IMR-90 (cell line): ENCODE measurements around the gene CECR2. TPM values are rescaled to one million over a fixed set of nuclear protein-coding genes. Genes with fewer than 3 reads are reported as not detected.

ENCODE experiments used
- ATAC-seq: fragments of 200-7000 bp; cut with Tn5 transposase; 2 replicates; pipeline ENCODE4 v1.9.1; 2020; ENCODE audit warnings: low read depth, mild to moderate bottlenecking, moderate library complexity
- BruUV-seq: library from RNA; stranded (reverse); fragments of 400-500 nt; replicated peaks from 2 replicates; lab custom pipeline; 2021; lab: Mats Ljungman, UMichigan
- CTCF ChIA-PET: fragments of 300-600 bp; formaldehyde crosslinking; extraction: SDS; loops from one replicate; lab custom pipeline; 2021; ENCODE audit warnings: antibody characterized with exemption; lab: Yijun Ruan, JAX
- POLR2A ChIA-PET: fragments of 300-600 bp; sonication (Branson Sonifier 250); formaldehyde crosslinking; loops from one replicate; lab custom pipeline; 2022; ENCODE audit warnings: antibody characterized with exemption; ENCODE audit not compliant: unreplicated experiment; lab: Charles Lee
- DNase-seq: peaks from one replicate; pipeline ENCODE4 v3.0.0; 2013
- H2AFZ ChIP-seq: replicated peaks from 2 replicates; pipeline ENCODE3; 2013; ENCODE audit warnings: low read length, mild to moderate bottlenecking; ENCODE audit not compliant: poor library complexity
- H2AK5ac ChIP-seq: 2 replicates; pipeline ENCODE4 v1.6.1; 2013; ENCODE audit warnings: low read depth, low read length, inconsistent platforms
- H2AK9ac ChIP-seq: replicated peaks from 2 replicates; pipeline ENCODE3; 2013; ENCODE audit warnings: mild to moderate bottlenecking, low read depth, low read length, moderate library complexity; ENCODE audit not compliant: poor library complexity
- H2BK120ac ChIP-seq: 2 replicates; pipeline ENCODE4 v1.6.1; 2013; ENCODE audit warnings: low read depth, low read length, inconsistent platforms
- H2BK15ac ChIP-seq: 3 replicates; pipeline ENCODE4 v1.6.1; 2013; ENCODE audit warnings: low read depth, low read length, inconsistent platforms
- H2BK20ac ChIP-seq: 2 replicates; pipeline ENCODE4 v1.6.1; 2013; ENCODE audit warnings: low read depth, mild to moderate bottlenecking, inconsistent platforms, low read length, moderate library complexity
- H2BK5ac ChIP-seq: 2 replicates; pipeline ENCODE4 v1.6.1; 2013; ENCODE audit warnings: mild to moderate bottlenecking, low read depth, low read length, inconsistent platforms; ENCODE audit not compliant: poor library complexity, severe bottlenecking
- H3K14ac ChIP-seq: replicated peaks from 2 replicates; pipeline ENCODE4 v1.6.1; 2013; ENCODE audit warnings: low read depth, low read length, inconsistent platforms
- H3K18ac ChIP-seq: 2 replicates; pipeline ENCODE4 v1.6.1; 2013; ENCODE audit warnings: low read depth, low read length, control low read depth
- H3K23ac ChIP-seq: 2 replicates; pipeline ENCODE4 v1.6.1; 2013; ENCODE audit warnings: low read depth, low read length, inconsistent platforms
- H3K27ac ChIP-seq: 2 replicates; pipeline ENCODE4 v1.5.1; 2013; ENCODE audit warnings: mild to moderate bottlenecking, control low read depth, low read length; ENCODE audit not compliant: insufficient read depth
- H3K27me3 ChIP-seq: 2 replicates; pipeline ENCODE4 v1.6.1; 2013; ENCODE audit warnings: low read length; ENCODE audit not compliant: control insufficient read depth, insufficient read depth
- H3K36me3 ChIP-seq: 2 replicates; pipeline ENCODE4 v1.6.1; 2013; ENCODE audit warnings: low read length, mixed read lengths; ENCODE audit not compliant: control insufficient read depth, insufficient read depth
- H3K4ac ChIP-seq: 2 replicates; pipeline ENCODE4 v1.6.1; 2013; ENCODE audit warnings: low read depth, low read length, inconsistent platforms
- H3K4me1 ChIP-seq: 2 replicates; pipeline ENCODE4 v1.6.1; 2013; ENCODE audit warnings: low read length, mixed read lengths; ENCODE audit not compliant: control insufficient read depth, insufficient read depth
- H3K4me2 ChIP-seq: 2 replicates; pipeline ENCODE4 v1.6.1; 2013; ENCODE audit warnings: low read depth, mild to moderate bottlenecking, control low read depth, low read length, moderate library complexity
- H3K4me3 ChIP-seq: 2 replicates; pipeline ENCODE4 v1.5.1; 2013; ENCODE audit warnings: low read depth, mild to moderate bottlenecking, control low read depth, low read length, moderate library complexity; ENCODE audit not compliant: insufficient read depth
- H3K56ac ChIP-seq: 2 replicates; pipeline ENCODE4 v1.6.1; 2013; ENCODE audit warnings: low read length, inconsistent platforms; ENCODE audit not compliant: insufficient read depth; ENCODE audit errors: extremely low read depth
- H3K79me1 ChIP-seq, 2 experiments: 2 replicates each; pipeline ENCODE4 v1.6.1; 2013; ENCODE audit warnings: low read length in 2 of 2, inconsistent platforms in 1 of 2, low read depth in 1 of 2
- H3K9ac ChIP-seq: 2 replicates; pipeline ENCODE4 v1.6.1; 2013; ENCODE audit warnings: low read depth, low read length, control low read depth
- H3K9me1 ChIP-seq: 2 replicates; pipeline ENCODE4 v1.6.1; 2013; ENCODE audit warnings: low read length, inconsistent platforms; ENCODE audit not compliant: insufficient read depth
- H3K9me3 ChIP-seq: 2 replicates; pipeline ENCODE4 v1.6.1; 2013; ENCODE audit warnings: low read length; ENCODE audit not compliant: control insufficient read depth, insufficient read depth
- H4K20me1 ChIP-seq: 2 replicates; pipeline ENCODE4 v1.6.1; 2013; ENCODE audit warnings: low read length, inconsistent platforms; ENCODE audit not compliant: insufficient read depth
- H4K5ac ChIP-seq: 2 replicates; pipeline ENCODE4 v1.6.1; 2013; ENCODE audit warnings: mild to moderate bottlenecking, low read depth, low read length, control low read depth
- H4K8ac ChIP-seq, 2 experiments: 2 replicates each; pipeline ENCODE4 v1.6.1; 2013; ENCODE audit warnings: low read depth in 2 of 2, low read length in 2 of 2, control low read depth in 1 of 2, inconsistent platforms in 1 of 2
- H4K91ac ChIP-seq: 2 replicates; pipeline ENCODE4 v1.6.1; 2013; ENCODE audit warnings: low read depth, low read length, inconsistent platforms; ENCODE audit not compliant: insufficient read depth
- BHLHE40 ChIP-seq: fragments of 150-350 bp; IDR thresholded peaks from 2 replicates; pipeline ENCODE4 v1.6.1; 2016; ENCODE audit warnings: mild to moderate bottlenecking, low read depth, low read length
- CEBPB ChIP-seq: IDR thresholded peaks from 2 replicates; pipeline ENCODE4 v1.6.1; 2012; ENCODE audit warnings: low read depth, low read length, improper control_type of control experiment
- CHD1 ChIP-seq: IDR thresholded peaks from 2 replicates; pipeline ENCODE4 v1.6.1; 2012; ENCODE audit warnings: low read depth, low read length, improper control_type of control experiment
- MAFK ChIP-seq: IDR thresholded peaks from 2 replicates; pipeline ENCODE4 v1.6.1; 2012; ENCODE audit warnings: low read depth, low read length, improper control_type of control experiment
- MXI1 ChIP-seq: IDR thresholded peaks from 2 replicates; pipeline ENCODE4 v1.6.1; 2012; ENCODE audit warnings: low read depth, mild to moderate bottlenecking, low read length, moderate library complexity, borderline replicate concordance
- NFE2L2 ChIP-seq: fragments of 150-350 bp; IDR thresholded peaks from 2 replicates; pipeline ENCODE4 v1.6.1; 2016; ENCODE audit warnings: low read depth, mild to moderate bottlenecking, low read length
- RAD21 ChIP-seq: IDR thresholded peaks from 2 replicates; pipeline ENCODE4 v1.6.1; 2012; ENCODE audit warnings: low read length, improper control_type of control experiment
- WGBS, 2 experiments: methylation state at CpG; one replicate each; pipeline versions ENCODE4 v1.1.5 to v1.1.7; 2013; ENCODE audit warnings: missing lambda C conversion rate in 2 of 2; ENCODE audit not compliant: insufficient read length in 1 of 2; ENCODE audit errors: extremely low coverage in 2 of 2; 5-methylcytosine and 5-hydroxymethylcytosine counted together
- dilution Hi-C: fragments of 300-500 bp; cut with HindIII; formaldehyde crosslinking; loops from one replicate; pipeline ENCODE4 v1.14.3; 2018; ENCODE audit warnings: low sequenced_read_pairs; ENCODE audit not compliant: unreplicated experiment
- in situ Hi-C: fragments of 300-500 bp; cut with MboI; formaldehyde crosslinking; loops from 3 replicates; pipeline ENCODE4 v1.14.3; 2019; ENCODE audit warnings: low sequenced_read_pairs, inconsistent platforms, mixed read lengths
- intact Hi-C: fragments of 100-400 bp; cut with micrococcal nuclease; formaldehyde crosslinking; loops from 2 replicates; pipeline ENCODE4 v1.10.0; 2022
- polyA plus RNA-seq, 3 experiments: library from polyadenylated mRNA; depleted of rRNA; stranded (reverse); fragments of >200 nt; gene quantifications; 2 replicates each; pipeline ENCODE4 v1.2.3, GENCODE V29; 2012; ENCODE audit warnings: low replicate concordance in 1 of 3
- total RNA-seq: library from RNA; depleted of rRNA; stranded (reverse); fragments of >200 nt; gene quantifications from 2 replicates; pipeline ENCODE4 v1.2.3, GENCODE V29; 2012
- TF ChIP-seq, protein P1 (sequence below): conservative IDR thresholded peaks from 2 replicates; pipeline ENCODE4 v1.5.1; 2012; ENCODE audit warnings: mild to moderate bottlenecking, low read depth, low read length, improper control_type of control experiment

The CECR2 gene
- total and polyA plus RNA-seq, 2 of the 4 experiments (the other 2 are of a cell fraction): under 0.01 TPM; not detected in 1

DNA sequence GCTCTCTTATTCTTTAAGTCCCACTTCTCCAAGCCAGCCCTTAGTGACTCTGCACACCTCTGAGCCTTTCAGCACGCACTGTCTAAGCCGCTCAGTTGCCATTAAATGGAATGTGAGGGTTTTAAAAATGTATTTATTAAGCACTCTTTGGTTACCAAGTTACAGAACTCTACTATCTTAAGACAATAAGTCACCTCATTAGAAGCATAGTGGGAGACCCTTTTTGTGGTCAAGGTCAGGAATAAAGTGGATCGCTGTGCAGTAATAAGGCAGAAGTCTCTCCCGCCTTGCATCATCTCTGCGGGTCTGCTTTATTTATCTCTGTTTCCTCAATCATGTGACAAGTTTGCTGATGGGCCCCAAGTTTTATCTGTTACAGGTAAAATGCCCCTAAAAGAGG, 205.9 kb downstream of the CECR2 start:
- Histone ChIP-seq H2BK120ac (no peak overlapping the region), H3K4me3 (no peak overlapping the region), H2BK5ac (no peak overlapping the region), H4K8ac (no peak overlapping the region), H3K27me3 (no peaks in the 10 kb centered on the region), H2BK20ac (no peak overlapping the region), H3K9me1 (peaks cover under 1% of the 10 kb centered on the region; the same call in 1 of the 2 replicates), H3K4me2 (no peak overlapping the region), H3K9me3 (no peaks in the 10 kb centered on the region), H2AK9ac (no peak overlapping the region), H3K18ac (no peak overlapping the region), H4K5ac (no peak overlapping the region), H3K27ac (no peak overlapping the region), H3K36me3 (no peaks in the 10 kb centered on the region), H4K20me1 (no peaks in the 10 kb centered on the region), H3K56ac (no peak overlapping the region), H2AFZ (no peak overlapping the region), H3K4me1 (peaks cover 6% of the 10 kb centered on the region), H3K14ac (no peak overlapping the region), H3K9ac (no peak overlapping the region), H2BK15ac (no peak overlapping the region), H3K79me1 (no peaks in the 10 kb centered on the region), H3K4ac (no peak overlapping the region), H2AK5ac (no peak overlapping the region), H3K23ac (no peak overlapping the region), H4K91ac (no peak overlapping the region)
- ATAC-seq (no peak), DNase-seq (no peak)
- dilution Hi-C loops (no loop called here), in situ Hi-C loops (no loop called here), intact Hi-C loops (loop anchor here (10.0 kb wide), 1 partner anchor 140 kb away; no protein-coding TSS in a partner anchor)
- ChIA-PET POLR2A (no interaction called here), CTCF (no interaction called here)
- TF ChIP-seq MAFK: no peak
- TF ChIP-seq BHLHE40: no peak
- no peak for TF ChIP-seq CHD1
- TF ChIP-seq CEBPB: no peak
- no peak for TF ChIP-seq RAD21
- TF ChIP-seq, protein P1, sequence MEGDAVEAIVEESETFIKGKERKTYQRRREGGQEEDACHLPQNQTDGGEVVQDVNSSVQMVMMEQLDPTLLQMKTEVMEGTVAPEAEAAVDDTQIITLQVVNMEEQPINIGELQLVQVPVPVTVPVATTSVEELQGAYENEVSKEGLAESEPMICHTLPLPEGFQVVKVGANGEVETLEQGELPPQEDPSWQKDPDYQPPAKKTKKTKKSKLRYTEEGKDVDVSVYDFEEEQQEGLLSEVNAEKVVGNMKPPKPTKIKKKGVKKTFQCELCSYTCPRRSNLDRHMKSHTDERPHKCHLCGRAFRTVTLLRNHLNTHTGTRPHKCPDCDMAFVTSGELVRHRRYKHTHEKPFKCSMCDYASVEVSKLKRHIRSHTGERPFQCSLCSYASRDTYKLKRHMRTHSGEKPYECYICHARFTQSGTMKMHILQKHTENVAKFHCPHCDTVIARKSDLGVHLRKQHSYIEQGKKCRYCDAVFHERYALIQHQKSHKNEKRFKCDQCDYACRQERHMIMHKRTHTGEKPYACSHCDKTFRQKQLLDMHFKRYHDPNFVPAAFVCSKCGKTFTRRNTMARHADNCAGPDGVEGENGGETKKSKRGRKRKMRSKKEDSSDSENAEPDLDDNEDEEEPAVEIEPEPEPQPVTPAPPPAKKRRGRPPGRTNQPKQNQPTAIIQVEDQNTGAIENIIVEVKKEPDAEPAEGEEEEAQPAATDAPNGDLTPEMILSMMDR: no peak
- no peak for TF ChIP-seq NFE2L2
- no peak for TF ChIP-seq MXI1
- BruUV-seq: no TSS peak
- no CpG with 5 or more reads among the region's 5 CpGs for WGBS, 2 experiments
